Measurements from ENCODE around the gene CGB8. TPM values are rescaled to one million over a fixed set of nuclear protein-coding genes. Genes with fewer than 3 reads are reported as not detected.
A peak's percentile ranks its signal among the peaks of the same experiment; 100 is the strongest.

The CGB8 gene
- polyA plus RNA-seq, 2 of the 4 experiments (the other 2 are of a cell fraction), result 0.63 to 2.7 TPM

GRCh38 chr19:49094505-49095482 is 45.9 kb upstream of the CGB8 start:
- TF ChIP-seq RFX5 (IDR thresholded peaks at IDR 0.05), result no peak
- no peak for TF ChIP-seq CHD2 (IDR thresholded peaks at IDR 0.05; ENCODE audit: low read length, partially characterized antibody)
- TF ChIP-seq MYC (IDR thresholded peaks at IDR 0.05; ENCODE audit: borderline replicate concordance, low read length), result no peak
- no peak for TF ChIP-seq BHLHE40 (IDR thresholded peaks at IDR 0.05; ENCODE audit: low read depth, low read length)
- no peak for TF ChIP-seq USF2 (IDR thresholded peaks at IDR 0.05)
- no peak for TF ChIP-seq REST (IDR thresholded peaks at IDR 0.05)
- TF ChIP-seq POLR2A (IDR thresholded peaks at IDR 0.05; ENCODE audit: low read length), result no peak
- TF ChIP-seq SREBF2 (IDR thresholded peaks at IDR 0.05), result no peak
- no peak for TF ChIP-seq HEYL (CRISPR knock-in tag; IDR thresholded peaks at IDR 0.05)
- no peak for TF ChIP-seq CTCF (IDR thresholded peaks at IDR 0.05)
- no peak for TF ChIP-seq JUNB (IDR thresholded peaks at IDR 0.05)
- TF ChIP-seq CBX8 (IDR thresholded peaks at IDR 0.05), result no peak
- no peak for TF ChIP-seq MAZ (IDR thresholded peaks at IDR 0.05; ENCODE audit: borderline replicate concordance, low read depth, low read length)
- ATAC-seq (peak; percentile 11 to 18; a peak in 3 of 6 replicates), FAIRE-seq (no peak), DNase-seq (ENCODE audit: low read depth in 1 of 2, low spot score in 1 of 2) (no peak)
- CTCF ChIA-PET, result interaction anchor here (0.8 to 13.2 kb wide), 18 partner anchors 8 to 130 kb away, joined by 3 to 241 read pairs (median 6); partner anchors contain the start of genes GYS1, LIN7B and RUVBL2
- H3K27ac ChIP-seq, result no peak overlapping the region
- H3K4me3 ChIP-seq, result no peak overlapping the region
- H3K9me3 ChIP-seq, result no peaks in the 10 kb centered on the region
- POLR2A ChIA-PET, result interaction anchor here (1.0 kb wide), 1 partner anchor 19 kb away, joined by 4 read pairs; the partner anchor contains the start of gene LIN7B
- peaks cover 14% of the 10 kb centered on the region for H3K4me1 ChIP-seq
- H3K4me2 ChIP-seq, result no peak overlapping the region
- WGBS (ENCODE audit: missing lambda C conversion rate), result 89% methylated on average over 23 of the region's 23 CpGs

- FAIRE-seq, result no peak
- WGBS (ENCODE audit: missing lambda C conversion rate), result 96% methylated on average over 6 of the region's 6 CpGs
- TF ChIP-seq MAFK (IDR thresholded peaks at IDR 0.05; ENCODE audit: partially characterized antibody) (no peak), SREBF2 (IDR thresholded peaks at IDR 0.05) (no peak), RFX5 (IDR thresholded peaks at IDR 0.05) (no peak), NFE2L2 (conservative IDR thresholded peaks at IDR 0.05; ENCODE audit: low read length) (no peak), HOXB13 (CRISPR knock-in tag; IDR thresholded peaks at IDR 0.05; ENCODE audit: low read depth) (no peak)
- H3K4me3 ChIP-seq, result no peak overlapping the region
- H3K4me1 ChIP-seq, result peaks cover 12% of the 10 kb centered on the region
- H3K9me3 ChIP-seq, result no peaks in the 10 kb centered on the region
- no peak overlapping the region for H3K4me2 ChIP-seq
- H3K27ac ChIP-seq, result no peak overlapping the region
- ChIA-PET CTCF (interaction anchor here (0.6 to 12.7 kb wide), 8 partner anchors 10 to 305 kb away, joined by 3 to 149 read pairs (median 4); no protein-coding TSS in a partner anchor), POLR2A (interaction anchor here (0.7 kb wide), 1 partner anchor 21 kb away, joined by 3 read pairs; no protein-coding TSS in a partner anchor)
- no peak for ATAC-seq
- DNase-seq (ENCODE audit: low read depth in 1 of 2, low spot score in 1 of 2), result no peak
Measured at GRCh38 chr19:49092686-49093085, 43.8 kb upstream of the CGB8 start.

All from A549 (cell line).